ENCODE measurements around the gene SLC39A8.

GRCh38 chr4:102312417-102312816 lies 32.9 kb downstream of the SLC39A8 start:
- TF ChIP-seq YY1 (IDR thresholded peaks at IDR 0.05), result no peak
- no peak for TF ChIP-seq CTCF (IDR thresholded peaks at IDR 0.05; ENCODE audit: low read depth, low read length, missing input control)
- TF ChIP-seq TAF1 (conservative IDR thresholded peaks at IDR 0.05), result no peak
- TF ChIP-seq FOXA1 (IDR thresholded peaks at IDR 0.05), result no peak
- TF ChIP-seq SP1 (IDR thresholded peaks at IDR 0.05), result no peak
